IMR-90 (cell line): ENCODE results near the gene SPARC. TPM values are rescaled to one million over a fixed set of nuclear protein-coding genes. Genes with fewer than 3 reads are reported as not detected.

ENCODE experiments used
- ATAC-seq: fragments of 200-7000 bp; cut with Tn5 transposase; 2 replicates; pipeline ENCODE4 v1.9.1; 2020; ENCODE audit warnings: low read depth, mild to moderate bottlenecking, moderate library complexity
- BruUV-seq: library from RNA; stranded (reverse); fragments of 400-500 nt; replicated peaks from 2 replicates; lab custom pipeline; 2021; lab: Mats Ljungman, UMichigan
- CTCF ChIA-PET: fragments of 300-600 bp; formaldehyde crosslinking; extraction: SDS; loops from one replicate; lab custom pipeline; 2021; ENCODE audit warnings: antibody characterized with exemption; lab: Yijun Ruan, JAX
- POLR2A ChIA-PET: fragments of 300-600 bp; sonication (Branson Sonifier 250); formaldehyde crosslinking; loops from one replicate; lab custom pipeline; 2022; ENCODE audit warnings: antibody characterized with exemption; ENCODE audit not compliant: unreplicated experiment; lab: Charles Lee
- DNase-seq: peaks from one replicate; pipeline ENCODE4 v3.0.0; 2013
- H2AFZ ChIP-seq: replicated peaks from 2 replicates; pipeline ENCODE3; 2013; ENCODE audit warnings: low read length, mild to moderate bottlenecking; ENCODE audit not compliant: poor library complexity
- H2AK5ac ChIP-seq: 2 replicates; pipeline ENCODE4 v1.6.1; 2013; ENCODE audit warnings: low read depth, low read length, inconsistent platforms
- H2AK9ac ChIP-seq: replicated peaks from 2 replicates; pipeline ENCODE3; 2013; ENCODE audit warnings: mild to moderate bottlenecking, low read depth, low read length, moderate library complexity; ENCODE audit not compliant: poor library complexity
- H2BK120ac ChIP-seq: 2 replicates; pipeline ENCODE4 v1.6.1; 2013; ENCODE audit warnings: low read depth, low read length, inconsistent platforms
- H2BK15ac ChIP-seq: 3 replicates; pipeline ENCODE4 v1.6.1; 2013; ENCODE audit warnings: low read depth, low read length, inconsistent platforms
- H2BK20ac ChIP-seq: 2 replicates; pipeline ENCODE4 v1.6.1; 2013; ENCODE audit warnings: low read depth, mild to moderate bottlenecking, inconsistent platforms, low read length, moderate library complexity
- H2BK5ac ChIP-seq: 2 replicates; pipeline ENCODE4 v1.6.1; 2013; ENCODE audit warnings: mild to moderate bottlenecking, low read depth, low read length, inconsistent platforms; ENCODE audit not compliant: poor library complexity, severe bottlenecking
- H3K14ac ChIP-seq: replicated peaks from 2 replicates; pipeline ENCODE4 v1.6.1; 2013; ENCODE audit warnings: low read depth, low read length, inconsistent platforms
- H3K18ac ChIP-seq: 2 replicates; pipeline ENCODE4 v1.6.1; 2013; ENCODE audit warnings: low read depth, low read length, control low read depth
- H3K23ac ChIP-seq: 2 replicates; pipeline ENCODE4 v1.6.1; 2013; ENCODE audit warnings: low read depth, low read length, inconsistent platforms
- H3K27ac ChIP-seq: 2 replicates; pipeline ENCODE4 v1.5.1; 2013; ENCODE audit warnings: mild to moderate bottlenecking, control low read depth, low read length; ENCODE audit not compliant: insufficient read depth
- H3K27me3 ChIP-seq: 2 replicates; pipeline ENCODE4 v1.6.1; 2013; ENCODE audit warnings: low read length; ENCODE audit not compliant: control insufficient read depth, insufficient read depth
- H3K36me3 ChIP-seq: 2 replicates; pipeline ENCODE4 v1.6.1; 2013; ENCODE audit warnings: low read length, mixed read lengths; ENCODE audit not compliant: control insufficient read depth, insufficient read depth
- H3K4ac ChIP-seq: 2 replicates; pipeline ENCODE4 v1.6.1; 2013; ENCODE audit warnings: low read depth, low read length, inconsistent platforms
- H3K4me1 ChIP-seq: 2 replicates; pipeline ENCODE4 v1.6.1; 2013; ENCODE audit warnings: low read length, mixed read lengths; ENCODE audit not compliant: control insufficient read depth, insufficient read depth
- H3K4me2 ChIP-seq: 2 replicates; pipeline ENCODE4 v1.6.1; 2013; ENCODE audit warnings: low read depth, mild to moderate bottlenecking, control low read depth, low read length, moderate library complexity
- H3K4me3 ChIP-seq: 2 replicates; pipeline ENCODE4 v1.5.1; 2013; ENCODE audit warnings: low read depth, mild to moderate bottlenecking, control low read depth, low read length, moderate library complexity; ENCODE audit not compliant: insufficient read depth
- H3K56ac ChIP-seq: 2 replicates; pipeline ENCODE4 v1.6.1; 2013; ENCODE audit warnings: low read length, inconsistent platforms; ENCODE audit not compliant: insufficient read depth; ENCODE audit errors: extremely low read depth
- H3K79me1 ChIP-seq, 2 experiments: 2 replicates each; pipeline ENCODE4 v1.6.1; 2013; ENCODE audit warnings: low read length in 2 of 2, inconsistent platforms in 1 of 2, low read depth in 1 of 2
- H3K9ac ChIP-seq: 2 replicates; pipeline ENCODE4 v1.6.1; 2013; ENCODE audit warnings: low read depth, low read length, control low read depth
- H3K9me1 ChIP-seq: 2 replicates; pipeline ENCODE4 v1.6.1; 2013; ENCODE audit warnings: low read length, inconsistent platforms; ENCODE audit not compliant: insufficient read depth
- H3K9me3 ChIP-seq: 2 replicates; pipeline ENCODE4 v1.6.1; 2013; ENCODE audit warnings: low read length; ENCODE audit not compliant: control insufficient read depth, insufficient read depth
- H4K20me1 ChIP-seq: 2 replicates; pipeline ENCODE4 v1.6.1; 2013; ENCODE audit warnings: low read length, inconsistent platforms; ENCODE audit not compliant: insufficient read depth
- H4K5ac ChIP-seq: 2 replicates; pipeline ENCODE4 v1.6.1; 2013; ENCODE audit warnings: mild to moderate bottlenecking, low read depth, low read length, control low read depth
- H4K8ac ChIP-seq, 2 experiments: 2 replicates each; pipeline ENCODE4 v1.6.1; 2013; ENCODE audit warnings: low read depth in 2 of 2, low read length in 2 of 2, control low read depth in 1 of 2, inconsistent platforms in 1 of 2
- H4K91ac ChIP-seq: 2 replicates; pipeline ENCODE4 v1.6.1; 2013; ENCODE audit warnings: low read depth, low read length, inconsistent platforms; ENCODE audit not compliant: insufficient read depth
- BHLHE40 ChIP-seq: fragments of 150-350 bp; IDR thresholded peaks from 2 replicates; pipeline ENCODE4 v1.6.1; 2016; ENCODE audit warnings: mild to moderate bottlenecking, low read depth, low read length
- CEBPB ChIP-seq: IDR thresholded peaks from 2 replicates; pipeline ENCODE4 v1.6.1; 2012; ENCODE audit warnings: low read depth, low read length, improper control_type of control experiment
- CHD1 ChIP-seq: IDR thresholded peaks from 2 replicates; pipeline ENCODE4 v1.6.1; 2012; ENCODE audit warnings: low read depth, low read length, improper control_type of control experiment
- CTCF ChIP-seq: conservative IDR thresholded peaks from 2 replicates; pipeline ENCODE4 v1.5.1; 2012; ENCODE audit warnings: mild to moderate bottlenecking, low read depth, low read length, improper control_type of control experiment
- MAZ ChIP-seq: IDR thresholded peaks from 2 replicates; pipeline ENCODE4 v1.6.1; 2012; ENCODE audit warnings: low read depth, mild to moderate bottlenecking, low read length, improper control_type of control experiment, moderate library complexity, borderline replicate concordance
- MXI1 ChIP-seq: IDR thresholded peaks from 2 replicates; pipeline ENCODE4 v1.6.1; 2012; ENCODE audit warnings: low read depth, mild to moderate bottlenecking, low read length, moderate library complexity, borderline replicate concordance
- NFE2L2 ChIP-seq: fragments of 150-350 bp; IDR thresholded peaks from 2 replicates; pipeline ENCODE4 v1.6.1; 2016; ENCODE audit warnings: low read depth, mild to moderate bottlenecking, low read length
- POLR2A ChIP-seq: IDR thresholded peaks from 2 replicates; pipeline ENCODE4 v1.6.1; 2012; ENCODE audit warnings: mild to moderate bottlenecking, low read depth, low read length
- RCOR1 ChIP-seq: IDR thresholded peaks from 2 replicates; pipeline ENCODE4 v1.6.1; 2012; ENCODE audit warnings: mild to moderate bottlenecking, low read length, improper control_type of control experiment; ENCODE audit not compliant: insufficient replicate concordance
- RFX5 ChIP-seq: IDR thresholded peaks from 2 replicates; pipeline ENCODE4 v1.8.0; 2012; ENCODE audit warnings: low read depth, mild to moderate bottlenecking, low read length, moderate library complexity
- SMC3 ChIP-seq: fragments of 150-350 bp; IDR thresholded peaks from 2 replicates; pipeline ENCODE4 v1.6.1; 2016; ENCODE audit warnings: low read depth, mild to moderate bottlenecking, antibody characterized with exemption, low read length, moderate library complexity
- USF2 ChIP-seq: fragments of 150-350 bp; IDR thresholded peaks from 2 replicates; pipeline ENCODE4 v1.6.1; 2017; ENCODE audit warnings: mild to moderate bottlenecking, antibody characterized with exemption, low read length, low read depth
- WGBS, 2 experiments: methylation state at CpG; one replicate each; pipeline versions ENCODE4 v1.1.5 to v1.1.7; 2013; ENCODE audit warnings: missing lambda C conversion rate in 2 of 2; ENCODE audit not compliant: insufficient read length in 1 of 2; ENCODE audit errors: extremely low coverage in 2 of 2; 5-methylcytosine and 5-hydroxymethylcytosine counted together
- dilution Hi-C: fragments of 300-500 bp; cut with HindIII; formaldehyde crosslinking; loops from one replicate; pipeline ENCODE4 v1.14.3; 2018; ENCODE audit warnings: low sequenced_read_pairs; ENCODE audit not compliant: unreplicated experiment
- in situ Hi-C: fragments of 300-500 bp; cut with MboI; formaldehyde crosslinking; loops from 3 replicates; pipeline ENCODE4 v1.14.3; 2019; ENCODE audit warnings: low sequenced_read_pairs, inconsistent platforms, mixed read lengths
- intact Hi-C: fragments of 100-400 bp; cut with micrococcal nuclease; formaldehyde crosslinking; loops from 2 replicates; pipeline ENCODE4 v1.10.0; 2022
- polyA plus RNA-seq, 3 experiments: library from polyadenylated mRNA; depleted of rRNA; stranded (reverse); fragments of >200 nt; gene quantifications; 2 replicates each; pipeline ENCODE4 v1.2.3, GENCODE V29; 2012; ENCODE audit warnings: low replicate concordance in 1 of 3
- total RNA-seq: library from RNA; depleted of rRNA; stranded (reverse); fragments of >200 nt; gene quantifications from 2 replicates; pipeline ENCODE4 v1.2.3, GENCODE V29; 2012

The SPARC gene
- total and polyA plus RNA-seq, 2 of the 4 experiments (the other 2 are of a cell fraction), result 1,186 to 4,692 TPM

DNA sequence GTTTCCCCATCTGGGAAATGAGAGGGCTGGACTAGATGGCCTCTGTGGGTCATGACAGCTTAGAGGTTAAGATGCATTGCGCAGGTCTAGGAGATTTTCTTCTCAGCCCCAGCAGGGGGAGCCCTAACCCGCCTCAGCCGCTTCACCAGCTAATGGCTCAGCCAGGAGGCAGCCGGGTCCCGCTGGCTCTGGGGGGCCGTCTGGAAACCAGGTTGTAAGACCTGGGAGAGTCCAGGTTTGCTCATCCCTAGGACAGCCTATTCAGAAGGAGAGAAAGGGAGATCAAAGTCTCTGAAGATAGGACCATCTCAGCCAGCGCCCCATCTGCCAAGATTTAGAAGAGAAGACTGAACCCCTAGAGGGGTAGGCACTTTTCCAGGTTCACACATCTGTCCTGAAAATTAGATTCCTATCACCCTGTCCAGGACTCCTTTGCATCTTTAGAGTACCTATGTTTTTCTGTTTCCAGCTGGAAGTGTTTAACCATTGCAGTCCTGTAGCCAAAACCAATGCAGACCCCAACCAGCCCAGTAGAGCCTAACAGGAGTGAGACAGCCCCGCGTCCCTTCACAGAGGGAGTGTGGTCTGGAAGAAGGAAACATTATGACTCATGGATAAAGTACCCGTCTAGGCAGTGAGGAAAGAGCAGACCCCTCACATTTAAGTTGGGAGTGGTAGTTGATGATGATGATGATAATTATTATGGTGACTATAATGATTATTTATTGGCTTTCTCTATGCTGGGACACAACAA is 27.5 kb downstream of the SPARC start (continued):
- TF ChIP-seq USF2 (no peak), NFE2L2 (no peak), BHLHE40 (no peak)

DNA sequence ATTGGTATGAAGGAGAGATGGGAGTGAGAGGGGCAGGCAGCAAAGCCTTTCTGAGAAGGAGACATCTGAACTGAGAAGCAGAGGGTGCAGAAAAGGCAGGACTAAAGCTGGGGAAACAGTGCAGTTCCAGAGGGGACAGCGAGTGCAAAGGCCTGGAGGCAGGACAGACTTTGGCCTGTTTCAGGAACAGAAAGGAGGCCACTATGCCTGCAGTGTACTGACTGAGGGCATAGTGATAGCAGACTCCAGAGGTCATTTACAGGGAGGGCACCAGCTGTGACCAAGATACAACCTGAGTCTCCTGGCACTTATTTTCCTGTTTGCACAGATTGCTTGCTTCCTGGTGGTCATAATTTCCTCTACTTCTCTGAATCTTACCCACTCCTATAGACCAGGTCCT is 29.6 kb downstream of the SPARC start:
- H2BK20ac ChIP-seq, result peak overlapping the region; percentile 62; the same call in 1 of the 2 replicates
- no peak for DNase-seq
- POLR2A ChIA-PET, result interaction anchor here (1.8 kb wide), 1 partner anchor 84 kb away, joined by 8 read pairs; no protein-coding TSS in a partner anchor
- 100% methylated on average over 1 of the region's 1 CpG; no CpG with 5 or more reads in 1 of the 2 experiments for WGBS, 2 experiments
- H2BK5ac ChIP-seq, result no peak overlapping the region
- H4K5ac ChIP-seq, result no peak overlapping the region
- CTCF ChIA-PET, result interaction anchor here (3.4 kb wide), 1 partner anchor 83 kb away, joined by 55 read pairs; no protein-coding TSS in a partner anchor
- TF ChIP-seq POLR2A (no peak), CHD1 (no peak), RCOR1 (no peak), NFE2L2 (no peak), RFX5 (no peak), CTCF (no peak), SMC3 (no peak), CEBPB (no peak), MAZ (no peak), BHLHE40 (no peak), MXI1 (no peak)
- ATAC-seq, result no peak
- peaks cover 12% of the 10 kb centered on the region; the same call in 1 of the 2 replicates for H4K20me1 ChIP-seq
- dilution Hi-C loops, result no loop called here
- H3K79me1 ChIP-seq, result peaks cover 0 to 6% of the 10 kb centered on the region in 2 experiments; a peak in 3 of 4 replicates
- H2BK120ac ChIP-seq, result peak overlapping the region; percentile 71
- H4K91ac ChIP-seq, result peak overlapping the region; percentile 23; the same call in 1 of the 2 replicates
- no peak overlapping the region for H3K14ac ChIP-seq
- H3K4me3 ChIP-seq, result no peak overlapping the region
- H2AK9ac ChIP-seq, result no peak overlapping the region
- no TSS peak for BruUV-seq
- H2AFZ ChIP-seq, result no peak overlapping the region
- peaks cover 13% of the 10 kb centered on the region for H3K4me1 ChIP-seq
- peak overlapping the region; percentile 15; the same call in 1 of the 2 replicates for H3K4ac ChIP-seq
- 0 out of 2 replicates have a peak, but pooled peaks cover 8% of the 10 kb centered on the region for H3K9me1 ChIP-seq
- H4K8ac ChIP-seq, result no peak overlapping the region
- no peak overlapping the region for H3K56ac ChIP-seq
- intact Hi-C loops, result no loop called here
- H3K27me3 ChIP-seq, result no peaks in the 10 kb centered on the region
- no peak overlapping the region for H3K9ac ChIP-seq
- peak overlapping the region; percentile 44; the same call in 1 of the 3 replicates for H2BK15ac ChIP-seq
- in situ Hi-C loops, result no loop called here
- H3K36me3 ChIP-seq, result peaks cover 8% of the 10 kb centered on the region; the same call in 1 of the 2 replicates
- H3K23ac ChIP-seq, result no peak overlapping the region
- H2AK5ac ChIP-seq, result 0 out of 2 replicates have a peak overlapping the region, but pooled peaks have one; percentile 25
- no peak overlapping the region for H3K18ac ChIP-seq
- H3K27ac ChIP-seq, result no peak overlapping the region
- no peak overlapping the region for H3K4me2 ChIP-seq
- no peaks in the 10 kb centered on the region for H3K9me3 ChIP-seq
